Activated CD8-positive, alpha-beta T cell treated with anti-CD3 and anti-CD28 coated beads for 36 hours (primary cell): Measurements from ENCODE around the gene TRUB2. TPM values are rescaled to one million over a fixed set of nuclear protein-coding genes. Genes with fewer than 3 reads are reported as not detected.

Experiments
- ATAC-seq: fragments of 200-7000 bp; cut with Tn5 transposase; one replicate; pipeline ENCODE4 v1.10.0; 2021; ENCODE audit warnings: mild to moderate bottlenecking, moderate library complexity
- CTCF ChIA-PET: fragments of 350-600 bp; sonication (Branson Sonifier 250); formaldehyde crosslinking; loops from one replicate; lab custom pipeline; 2021; ENCODE audit warnings: antibody characterized with exemption; lab: Charles Lee
- POLR2A ChIA-PET: fragments of 350-600 bp; sonication (Branson Sonifier 250); formaldehyde crosslinking; loops from one replicate; lab custom pipeline; 2021; ENCODE audit warnings: antibody characterized with exemption; lab: Charles Lee
- DNase-seq: peaks from one replicate; pipeline ENCODE4 v3.0.0-alpha.2; 2020
- H3K27ac Mint-ChIP-seq: one replicate; pipeline ENCODE4 v1.8.0; 2021; ENCODE audit warnings: mild to moderate bottlenecking, mixed read lengths
- H3K27me3 Mint-ChIP-seq: one replicate; pipeline ENCODE4 v1.8.0; 2021; ENCODE audit warnings: mixed read lengths
- H3K36me3 Mint-ChIP-seq: one replicate; pipeline ENCODE4 v1.8.0; 2021; ENCODE audit warnings: low read depth, mixed read lengths
- H3K4me1 Mint-ChIP-seq: one replicate; pipeline ENCODE4 v1.8.0; 2021; ENCODE audit warnings: low read depth, mixed read lengths
- H3K4me3 Mint-ChIP-seq: one replicate; pipeline ENCODE4 v1.8.0; 2021; ENCODE audit warnings: mild to moderate bottlenecking, moderate library complexity, mixed read lengths
- H3K9me3 Mint-ChIP-seq: one replicate; pipeline ENCODE4 v1.8.0; 2021; ENCODE audit warnings: mixed read lengths
- CTCF ChIP-seq: fragments of 200-600 bp; IDR thresholded peaks from one replicate; pipeline ENCODE4 v1.8.0; 2022; ENCODE audit warnings: antibody characterized with exemption, mild to moderate bottlenecking
- intact Hi-C: fragments of 100-400 bp; cut with micrococcal nuclease; formaldehyde crosslinking; loops from one replicate; pipeline ENCODE4 v1.10.0; 2022
- total RNA-seq, 2 experiments: library from RNA; stranded (reverse); gene quantifications; one replicate each; pipeline ENCODE4 v1.2.3, GENCODE V29; 2021

TRUB2 gene
- total RNA-seq, 2 experiments from 2014 or later: 29.7 to 30.1 TPM

- Mint-ChIP-seq H3K4me3 (no peak overlapping the region), H3K27ac (no peak overlapping the region), H3K27me3 (no peaks in the 10 kb centered on the region), H3K9me3 (no peaks in the 10 kb centered on the region), H3K36me3 (peaks cover 11% of the 10 kb centered on the region), H3K4me1 (no peaks in the 10 kb centered on the region)
- no peak for TF ChIP-seq CTCF
- CTCF ChIA-PET: interaction anchor here (1.8 to 2.5 kb wide), 2 partner anchors 8 to 13 kb away, joined by 5 to 11 read pairs; no protein-coding TSS in a partner anchor
- DNase-seq (no peak), ATAC-seq (no peak)
- intact Hi-C loops: no loop called here
- POLR2A ChIA-PET: interaction anchor here (0.6 to 1.1 kb wide), 2 partner anchors 13 to 17 kb away, joined by 3 read pairs; no protein-coding TSS in a partner anchor
These were observed 27.5 kb upstream of the TRUB2 start for GRCh38 chr9:128349772-128350171.

- no peak for ATAC-seq
- Mint-ChIP-seq H3K4me3 (no peak overlapping the region), H3K27me3 (no peaks in the 10 kb centered on the region), H3K36me3 (peaks cover 13% of the 10 kb centered on the region), H3K9me3 (no peaks in the 10 kb centered on the region), H3K4me1 (no peaks in the 10 kb centered on the region), H3K27ac (no peak overlapping the region)
- CTCF ChIA-PET: interaction anchor here (2.5 kb wide), 1 partner anchor 14 kb away, joined by 11 read pairs; no protein-coding TSS in a partner anchor
- no peak for DNase-seq
- intact Hi-C loops: no loop called here
- TF ChIP-seq CTCF: no peak
- POLR2A ChIA-PET: interaction anchor here (0.6 to 1.1 kb wide), 2 partner anchors 13 to 18 kb away, joined by 3 read pairs; no protein-coding TSS in a partner anchor
These were observed 26.9 kb upstream of the TRUB2 start for GRCh38 chr9:128349125-128349524.

- Mint-ChIP-seq H3K36me3 (peaks cover 14% of the 10 kb centered on the region), H3K4me1 (peaks cover 3% of the 10 kb centered on the region), H3K4me3 (no peak overlapping the region), H3K27ac (no peak overlapping the region), H3K9me3 (no peaks in the 10 kb centered on the region), H3K27me3 (no peaks in the 10 kb centered on the region)
- no peak for TF ChIP-seq CTCF
- intact Hi-C loops: no loop called here
- no peak for DNase-seq
- ChIA-PET CTCF (interaction anchor here (1.3 to 1.5 kb wide), 2 partner anchors 50 to 90 kb away, joined by 3 to 6 read pairs; no protein-coding TSS in a partner anchor), POLR2A (no interaction called here)
- ATAC-seq: no peak
These were observed 22.8 kb upstream of the TRUB2 start for GRCh38 chr9:128344931-128345605.

GRCh38 chr9:128343855-128344254 lies 21.6 kb upstream of the TRUB2 start:
- ChIA-PET CTCF (interaction anchor here (1.5 to 1.6 kb wide), 2 partner anchors 19 to 49 kb away, joined by 4 to 6 read pairs; no protein-coding TSS in a partner anchor), POLR2A (no interaction called here)
- H3K9me3 Mint-ChIP-seq: no peaks in the 10 kb centered on the region
- ATAC-seq (no peak), DNase-seq (no peak)
- no peak overlapping the region for H3K4me3 Mint-ChIP-seq
- H3K36me3 Mint-ChIP-seq: peaks cover 9% of the 10 kb centered on the region
- H3K27me3 Mint-ChIP-seq: no peaks in the 10 kb centered on the region
- peaks cover 6% of the 10 kb centered on the region for H3K4me1 Mint-ChIP-seq
- no peak for TF ChIP-seq CTCF
- intact Hi-C loops: no loop called here
- H3K27ac Mint-ChIP-seq: no peak overlapping the region
